Measurements from ENCODE around the gene MYO18B.
"Not testable (repeated sequence)": the region's sequence is repeated elsewhere in the genome, so short reads cannot be mapped to it uniquely, and the experiment has no call there.

The MYO18B gene

GRCh38 chr22:25741692-25742626 is at the start of gene MYO18B:
TSS of gene MYO18B (plus strand) at chr22:25742188. CDS start at chr22:25761093, 18,905 bp downstream.
- peak; percentile 99 for FAIRE-seq
- peak; percentile 98 for DNase-seq (ENCODE audit: low spot score)

DNA sequence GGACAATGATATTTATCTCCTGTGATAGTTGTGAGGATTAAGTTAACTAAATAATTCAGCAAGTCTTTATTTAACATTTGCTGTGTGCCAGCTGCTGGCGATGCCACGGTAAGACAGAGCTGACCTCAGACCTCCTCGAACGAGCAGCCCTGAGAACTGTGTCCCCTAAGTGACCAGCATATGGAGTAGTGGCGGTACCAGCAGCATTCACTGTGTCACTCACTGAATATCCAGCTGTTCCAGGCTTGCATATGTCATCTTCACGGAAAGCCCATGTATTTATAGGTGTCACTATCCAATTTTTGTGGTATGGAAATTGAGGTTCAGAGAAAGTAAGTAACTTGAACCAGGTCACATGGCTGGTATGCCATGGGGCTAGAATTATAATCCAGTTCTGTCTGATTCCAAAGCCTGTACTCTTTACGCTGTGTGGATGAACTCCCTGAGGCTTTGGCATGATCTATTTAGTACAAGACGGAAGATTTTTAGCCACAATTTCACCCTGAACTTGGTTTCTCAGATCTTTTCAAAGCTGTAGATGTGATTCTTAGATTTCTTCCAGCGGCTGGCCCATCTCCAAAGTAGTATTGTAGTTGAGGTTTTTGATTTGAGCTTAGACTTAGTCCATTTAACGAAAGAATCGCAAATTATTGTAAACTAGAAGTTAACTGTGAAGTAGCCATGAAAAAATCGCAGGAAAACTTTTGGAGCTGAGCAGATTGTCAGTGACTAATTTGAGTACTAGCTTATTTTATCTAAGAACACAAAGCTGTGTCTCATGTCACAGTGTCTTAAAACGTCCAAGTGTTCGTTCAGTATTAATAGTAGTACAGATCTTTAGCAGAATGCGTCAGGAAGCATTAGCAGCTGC is 49.4 kb upstream of the MYO18B start:
- DNase-seq (ENCODE audit: low spot score) = no peak
- peak; percentile 89 for FAIRE-seq

GRCh38 chr22:25693268-25693565 is 48.8 kb upstream of the MYO18B start:
- FAIRE-seq = no peak

GRCh38 chr22:25694196-25694907 is 47.6 kb upstream of the MYO18B start:
- DNase-seq (ENCODE audit: low spot score) (no peak), FAIRE-seq (peak; percentile 96)

More at GRCh38 chr22:25693268-25693565, 48.8 kb upstream of the MYO18B start:
- no peak for DNase-seq (ENCODE audit: low spot score)

GRCh38 chr22:25695146-25695545 is 46.8 kb upstream of the MYO18B start:
- FAIRE-seq (peak; percentile 68), DNase-seq (ENCODE audit: low spot score) (no peak)

DNA sequence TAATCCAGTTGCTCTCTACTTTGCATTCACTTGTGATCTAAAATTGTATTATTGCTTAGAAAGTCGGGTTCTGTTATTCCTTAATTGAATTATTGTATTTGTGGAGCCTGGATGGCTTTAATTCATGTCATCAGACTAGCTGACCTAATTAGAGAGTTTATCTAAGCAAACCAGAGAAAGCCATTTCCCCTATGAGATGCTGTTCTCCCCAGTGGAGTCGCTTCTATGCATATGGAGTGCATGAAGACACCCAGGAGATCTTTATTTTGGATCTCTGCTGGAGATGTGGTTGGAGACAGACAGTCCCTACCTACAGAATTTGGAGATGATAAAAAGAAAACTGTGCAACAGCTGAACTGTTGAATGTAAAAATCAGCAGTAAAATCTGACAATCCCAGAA is 45.2 kb upstream of the MYO18B start:
- FAIRE-seq = peak; percentile 82
- no peak for DNase-seq (ENCODE audit: low spot score)

- FAIRE-seq = no peak
- no peak for DNase-seq (ENCODE audit: low spot score)
These were observed 44.8 kb upstream of the MYO18B start for GRCh38 chr22:25697181-25697664.

GRCh38 chr22:25697978-25698377 is 44.0 kb upstream of the MYO18B start:
- no peak for DNase-seq (ENCODE audit: low spot score)
- no peak for FAIRE-seq

- no peak for FAIRE-seq
These were observed 43.5 kb upstream of the MYO18B start for GRCh38 chr22:25698461-25698860.

GRCh38 chr22:25698978-25699377 is 43.0 kb upstream of the MYO18B start:
- FAIRE-seq (no peak), DNase-seq (ENCODE audit: low spot score) (no peak)

More at GRCh38 chr22:25698461-25698860, 43.5 kb upstream of the MYO18B start:
- no peak for DNase-seq (ENCODE audit: low spot score)

GRCh38 chr22:25701056-25701780 is 40.8 kb upstream of the MYO18B start:
- no peak for DNase-seq (ENCODE audit: low spot score)
- peak; percentile 94 for FAIRE-seq

- no peak for FAIRE-seq
These were observed 39.9 kb upstream of the MYO18B start for GRCh38 chr22:25702040-25702439.

DNA sequence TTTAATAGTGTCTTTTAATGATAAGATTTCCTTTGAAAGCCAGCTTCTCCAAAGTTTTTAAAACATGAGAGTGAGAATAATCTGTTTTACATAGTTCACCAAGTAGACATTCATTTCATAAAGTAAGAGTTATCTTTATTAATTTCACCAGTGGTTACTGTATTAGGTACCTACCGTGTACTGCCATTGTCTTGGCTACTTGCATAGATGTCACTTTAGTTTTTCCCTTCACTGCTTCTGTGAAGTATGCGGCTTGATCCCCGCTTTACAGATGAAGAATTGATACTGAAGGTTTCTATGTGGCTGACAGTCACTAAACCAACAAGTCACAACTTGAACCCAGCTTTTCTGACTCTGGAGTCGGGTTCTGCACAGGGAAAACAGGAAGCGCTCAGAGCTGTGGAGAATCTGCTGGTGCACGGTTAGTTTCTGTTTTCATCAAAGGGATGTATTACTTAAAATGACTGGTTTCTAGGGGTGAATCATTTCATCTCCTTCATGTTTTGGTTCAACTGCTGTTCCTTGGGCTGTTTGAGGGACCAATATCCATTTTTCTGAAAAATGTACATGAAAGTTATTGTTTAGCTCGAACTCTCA is 39.3 kb upstream of the MYO18B start:
- FAIRE-seq = peak; percentile 55
- no peak for DNase-seq (ENCODE audit: low spot score)

More at GRCh38 chr22:25702040-25702439, 39.9 kb upstream of the MYO18B start:
- no peak for DNase-seq (ENCODE audit: low spot score)

GRCh38 chr22:25704701-25705100 is 37.3 kb upstream of the MYO18B start:
- DNase-seq (ENCODE audit: low spot score) = no peak
- no peak for FAIRE-seq

- DNase-seq (ENCODE audit: low spot score) = no peak
- peak; percentile 93 for FAIRE-seq
These were observed 35.8 kb upstream of the MYO18B start for GRCh38 chr22:25706197-25706596.

DNA sequence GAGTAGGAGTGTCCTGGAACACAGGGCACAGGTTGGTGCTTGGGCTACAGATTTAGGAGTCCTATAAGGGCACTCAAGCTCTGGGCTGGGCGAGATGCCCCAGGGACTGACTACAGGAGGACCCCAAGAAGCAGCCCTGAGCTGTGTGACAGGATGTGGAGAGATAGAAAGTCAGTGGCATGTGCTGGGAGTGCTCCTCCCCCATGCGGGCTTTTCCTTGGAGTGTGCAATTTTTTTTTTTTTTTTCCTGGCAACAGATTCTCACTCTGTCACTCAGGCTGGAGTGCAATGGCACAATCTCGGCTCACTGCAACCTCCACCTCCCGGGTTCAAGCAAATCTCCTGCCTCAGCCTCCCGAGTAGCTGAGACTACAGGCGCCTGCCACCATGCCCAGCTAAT is 33.6 kb upstream of the MYO18B start:
- not testable (repeated sequence) for FAIRE-seq; DNase-seq (ENCODE audit: low spot score)

DNA sequence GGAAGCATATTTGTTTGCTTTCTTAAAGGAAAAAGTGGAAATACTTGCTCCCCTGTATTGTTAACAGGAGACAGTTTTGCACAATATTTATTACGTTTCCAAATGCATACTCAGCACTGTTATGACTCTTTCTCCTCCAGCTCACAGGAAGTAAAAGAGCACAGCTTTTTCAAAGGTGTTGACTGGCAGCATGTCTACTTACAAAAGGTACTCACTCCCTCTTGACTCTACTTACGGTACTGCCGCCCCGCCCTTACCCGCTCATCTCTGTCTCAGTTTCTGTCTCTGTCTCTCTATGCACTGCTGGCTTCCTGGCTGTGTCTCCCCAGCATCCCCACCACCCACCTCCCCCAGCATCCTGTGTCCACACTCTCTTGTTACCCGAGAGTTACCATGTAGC is 32.2 kb upstream of the MYO18B start:
- FAIRE-seq = peak; percentile 91
- DNase-seq (ENCODE audit: low spot score) = no peak

GRCh38 chr22:25710501-25710900 is 31.5 kb upstream of the MYO18B start:
- FAIRE-seq (peak; percentile 46), DNase-seq (ENCODE audit: low spot score) (no peak)

DNA sequence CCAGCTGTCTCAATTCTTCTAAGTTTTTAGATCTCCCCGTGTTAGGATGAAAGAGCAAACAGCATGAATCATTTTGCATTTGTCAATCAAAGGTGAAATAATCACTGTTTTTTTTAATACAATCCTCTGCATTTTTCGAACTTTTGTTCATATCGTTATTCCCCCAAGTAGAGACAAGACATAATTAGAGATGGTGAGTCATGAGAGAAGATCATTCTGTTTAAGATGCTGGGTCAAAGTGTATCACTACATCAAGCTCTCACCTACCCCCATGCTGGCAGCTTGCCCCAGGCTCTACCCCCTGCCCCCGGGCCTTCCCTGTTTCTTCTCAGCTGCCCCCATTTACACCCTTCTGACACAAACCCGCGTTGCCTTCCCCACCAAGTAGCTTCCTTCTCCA is 30.5 kb upstream of the MYO18B start:
- FAIRE-seq (peak; percentile 86), DNase-seq (ENCODE audit: low spot score) (no peak)

Data from urothelium cell line (cell line).